ENCODE results near the gene PATL2.
"Not testable (repeated sequence)": the region's sequence is repeated elsewhere in the genome, so short reads cannot be mapped to it uniquely, and the experiment has no call there.

PATL2 gene

DNA sequence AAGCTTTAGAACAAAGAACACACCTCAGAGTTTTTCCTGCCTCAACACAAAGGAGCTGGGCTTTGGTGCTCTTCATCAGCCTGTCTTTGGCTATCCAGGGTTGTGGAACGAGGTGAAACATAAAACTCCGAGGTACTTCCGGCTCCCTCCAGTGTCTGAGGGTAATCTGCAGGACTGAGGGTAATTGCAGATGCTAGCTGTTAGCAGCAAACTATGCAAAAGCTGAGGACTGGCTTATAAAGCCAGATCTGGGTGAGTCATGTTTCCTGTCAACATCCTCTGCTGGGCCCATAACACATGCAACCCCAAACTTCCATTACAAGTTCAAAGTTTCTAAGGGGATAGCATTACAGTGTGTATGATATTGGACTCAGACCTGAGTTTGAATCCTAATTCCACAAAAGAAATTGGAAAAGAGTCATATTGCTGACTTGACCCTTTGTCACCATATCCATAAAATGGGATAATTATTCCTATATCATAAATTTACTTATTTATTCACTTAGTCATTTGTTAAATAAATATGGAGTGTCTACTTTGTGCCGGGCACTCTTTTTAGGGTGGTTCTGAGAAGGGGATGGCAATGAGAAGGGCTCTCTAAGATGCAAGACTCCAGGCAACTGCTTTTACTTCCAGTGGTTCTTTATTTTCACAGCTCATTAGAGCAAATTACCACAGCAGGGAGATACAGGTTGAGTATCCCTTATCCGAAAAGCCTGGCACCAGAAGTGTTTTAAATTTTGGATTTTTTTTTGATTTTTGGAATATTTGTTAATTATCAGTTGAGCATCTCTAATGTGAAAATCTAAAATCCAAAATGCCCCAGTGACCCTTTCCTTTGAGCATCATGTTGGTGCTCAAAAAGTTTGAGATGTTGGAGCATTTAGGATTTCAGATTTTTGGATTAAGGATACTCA is 15.7 kb upstream of the PATL2 start:
- peaks cover 69% of the 10 kb centered on the region for H3K4me1 Mint-ChIP-seq
- H3K36me3 Mint-ChIP-seq, result peaks cover 9% of the 10 kb centered on the region
- peak overlapping the region; percentile 100 for H3K27ac Mint-ChIP-seq
- peak overlapping the region; percentile 100 for H3K4me3 Mint-ChIP-seq
- no peaks in the 10 kb centered on the region for H3K9me3 Mint-ChIP-seq
- H3K27me3 Mint-ChIP-seq, result no peaks in the 10 kb centered on the region

DNA sequence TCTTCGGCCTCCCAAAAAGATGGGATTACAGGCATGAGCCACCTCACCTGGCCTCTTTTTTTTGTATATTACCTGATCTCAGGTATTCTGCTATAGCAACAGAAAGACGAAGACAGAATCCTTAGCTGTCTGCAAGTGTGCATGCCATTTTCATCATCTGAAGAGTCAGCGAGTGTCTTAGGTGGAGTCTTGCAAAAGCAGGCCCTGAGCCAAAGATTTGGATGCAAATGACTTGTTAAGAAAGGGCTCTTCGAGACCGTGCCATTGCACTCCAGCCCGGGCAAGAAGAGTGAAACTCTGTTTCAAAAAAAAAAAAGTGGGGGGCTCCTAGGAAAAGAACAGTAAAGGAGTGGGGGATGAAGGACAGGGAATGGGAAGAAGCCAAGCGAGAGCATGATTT is 15.0 kb upstream of the PATL2 start:
- H3K9me3 Mint-ChIP-seq, result no peaks in the 10 kb centered on the region
- no peaks in the 10 kb centered on the region for H3K27me3 Mint-ChIP-seq
- H3K36me3 Mint-ChIP-seq, result peaks cover 2% of the 10 kb centered on the region
- peaks cover 69% of the 10 kb centered on the region for H3K4me1 Mint-ChIP-seq
- H3K27ac Mint-ChIP-seq, result peak overlapping the region; percentile 100
- peak overlapping the region; percentile 97 for H3K4me3 Mint-ChIP-seq

DNA sequence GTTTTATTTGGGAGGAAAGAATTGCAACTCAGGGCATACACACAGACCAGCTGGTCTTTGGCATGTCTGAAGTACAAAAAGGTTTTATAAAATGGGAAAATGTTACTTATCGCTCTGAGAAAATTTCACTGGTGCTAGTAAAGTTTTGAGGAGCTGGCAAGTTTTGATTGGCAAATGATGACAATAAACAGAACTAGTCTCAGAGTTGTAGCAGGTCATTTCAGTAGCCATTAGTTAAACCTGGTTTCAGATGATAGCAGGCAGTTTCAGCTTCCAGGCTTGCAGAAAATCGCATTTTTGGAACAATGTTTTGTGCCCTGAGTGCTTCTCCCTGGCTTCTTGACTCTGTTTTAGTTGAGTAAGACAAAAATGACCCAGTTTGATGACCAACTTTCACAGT is 10.9 kb upstream of the PATL2 start:
- Mint-ChIP-seq H3K27me3 (no peaks in the 10 kb centered on the region), H3K27ac (peak overlapping the region; percentile 93), H3K4me3 (peak overlapping the region; percentile 1), H3K4me1 (peaks cover 88% of the 10 kb centered on the region), H3K9me3 (no peaks in the 10 kb centered on the region), H3K36me3 (peaks cover 18% of the 10 kb centered on the region)

DNA sequence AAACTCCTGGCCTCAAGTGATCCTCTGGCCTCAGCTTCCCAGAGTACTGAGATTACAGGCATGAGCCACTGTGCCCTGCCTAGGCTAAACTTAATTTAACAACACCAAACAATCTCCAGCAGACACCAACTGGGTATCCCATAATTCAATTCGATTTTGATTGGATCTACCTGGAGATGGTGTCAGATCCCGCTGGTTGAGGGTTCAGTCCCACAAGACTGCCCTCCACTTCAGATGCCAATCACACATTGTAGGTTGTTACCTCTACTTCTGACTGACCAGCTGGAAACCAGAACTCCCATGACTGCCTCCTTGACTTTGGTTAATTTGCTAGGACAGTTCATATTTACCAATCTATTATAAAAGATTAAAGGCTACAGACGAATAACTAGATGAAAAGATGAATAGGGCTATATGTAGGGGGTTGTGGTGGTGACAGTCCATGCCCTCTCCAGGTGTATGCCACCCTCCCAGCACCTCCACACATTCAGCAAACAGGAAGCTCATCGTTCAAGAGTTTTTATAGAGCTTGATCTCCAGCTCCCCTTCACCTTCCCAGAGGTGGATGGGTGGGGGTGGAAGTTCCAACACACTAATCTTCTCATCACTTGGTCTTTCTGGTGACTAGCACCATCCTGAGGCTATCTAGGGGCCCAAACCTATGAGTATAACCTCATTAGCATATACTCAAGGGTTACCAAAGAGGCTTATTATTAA is 9.5 kb upstream of the PATL2 start:
- H3K4me3 Mint-ChIP-seq, result peak overlapping the region; percentile 80
- peak overlapping the region; percentile 93 for H3K27ac Mint-ChIP-seq
- H3K9me3 Mint-ChIP-seq, result no peaks in the 10 kb centered on the region
- peaks cover 29% of the 10 kb centered on the region for H3K36me3 Mint-ChIP-seq
- H3K27me3 Mint-ChIP-seq, result no peaks in the 10 kb centered on the region
- H3K4me1 Mint-ChIP-seq, result peaks cover 87% of the 10 kb centered on the region

DNA sequence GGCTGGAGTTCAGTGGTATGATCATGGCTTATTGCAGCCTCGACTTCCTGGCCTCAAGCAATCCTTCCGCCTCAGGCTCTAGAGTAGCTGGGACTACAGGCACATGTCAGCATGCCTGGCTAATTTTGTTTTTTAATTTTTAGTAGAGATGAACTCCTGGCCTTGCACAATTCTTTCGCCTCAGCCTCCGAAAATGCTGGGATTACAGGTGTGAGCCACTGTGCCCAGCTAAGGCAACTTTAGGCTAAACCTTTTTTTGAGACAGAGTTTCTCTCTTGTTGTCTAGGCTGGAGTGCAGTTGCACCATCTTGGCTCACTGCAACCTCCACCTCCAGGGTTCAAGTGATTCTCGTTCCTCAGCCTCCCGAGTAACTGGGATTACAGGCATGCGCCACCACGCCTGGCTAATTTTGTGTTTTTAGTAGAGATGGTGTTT is 8.9 kb upstream of the PATL2 start:
- Mint-ChIP-seq H3K4me3 (peak overlapping the region; percentile 80), H3K4me1 (peaks cover 88% of the 10 kb centered on the region), H3K36me3 (peaks cover 34% of the 10 kb centered on the region), H3K27ac (peak overlapping the region; percentile 93)
- not testable (repeated sequence) for H3K9me3 Mint-ChIP-seq, H3K27me3 Mint-ChIP-seq

DNA sequence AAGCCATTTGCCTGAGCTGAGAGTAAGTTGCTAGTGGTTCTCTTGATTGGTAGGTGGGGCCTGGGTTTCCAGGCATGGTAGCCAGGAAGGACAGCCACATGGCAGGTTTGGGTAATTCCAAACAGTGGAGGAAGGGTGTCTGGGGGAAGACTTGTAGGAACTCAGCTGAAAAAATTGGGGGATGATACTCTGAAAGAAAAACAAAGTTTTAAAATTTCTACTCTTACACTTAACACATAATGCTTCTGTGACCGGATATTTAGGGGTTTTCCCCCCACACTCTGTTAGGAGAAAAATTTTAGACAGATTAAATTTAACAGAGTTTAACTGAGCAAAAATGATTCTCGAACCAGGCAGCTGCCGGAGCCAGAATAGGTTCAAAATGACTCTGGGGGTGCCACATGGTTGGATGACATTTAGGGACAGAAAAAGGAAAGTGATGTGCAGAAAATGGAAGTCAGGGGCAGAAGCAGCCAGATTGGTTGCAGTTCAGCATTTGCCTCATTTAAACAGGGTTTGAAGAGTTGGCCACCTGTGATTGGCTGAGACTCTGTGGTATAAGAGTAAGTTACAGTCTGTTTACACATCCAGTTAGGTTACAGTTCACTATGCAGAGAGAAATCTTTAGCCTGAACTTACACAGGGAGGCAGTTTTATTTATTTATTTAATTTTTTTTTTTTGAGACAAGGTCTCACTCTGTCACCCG is 8.3 kb upstream of the PATL2 start:
- H3K4me1 Mint-ChIP-seq, result peaks cover 86% of the 10 kb centered on the region
- H3K27me3 Mint-ChIP-seq, result no peaks in the 10 kb centered on the region
- H3K36me3 Mint-ChIP-seq, result peaks cover 38% of the 10 kb centered on the region
- H3K27ac Mint-ChIP-seq, result peak overlapping the region; percentile 99
- peak overlapping the region; percentile 80 for H3K4me3 Mint-ChIP-seq
- H3K9me3 Mint-ChIP-seq, result no peaks in the 10 kb centered on the region

DNA sequence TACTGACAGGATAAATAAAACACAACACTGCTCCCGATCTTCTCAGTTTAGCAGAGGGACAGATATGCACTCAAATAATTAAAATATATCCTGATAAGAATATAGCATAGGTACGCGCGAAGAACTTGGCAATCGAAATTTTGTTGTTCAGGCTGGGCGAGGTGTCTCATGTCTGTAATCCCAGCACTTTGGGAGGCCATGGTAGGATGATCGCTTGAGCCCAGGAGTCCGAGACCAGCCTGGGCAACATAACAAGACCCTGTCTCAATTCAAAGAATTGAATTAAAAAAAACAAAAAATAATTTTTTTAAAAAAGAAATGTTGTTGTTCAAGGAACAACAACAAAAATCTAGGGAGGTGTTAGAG is 7.8 kb upstream of the PATL2 start:
- Mint-ChIP-seq H3K27me3 (no peaks in the 10 kb centered on the region), H3K27ac (peak overlapping the region; percentile 99), H3K4me3 (peak overlapping the region; percentile 98), H3K4me1 (peaks cover 81% of the 10 kb centered on the region), H3K36me3 (peaks cover 44% of the 10 kb centered on the region), H3K9me3 (no peaks in the 10 kb centered on the region)

DNA sequence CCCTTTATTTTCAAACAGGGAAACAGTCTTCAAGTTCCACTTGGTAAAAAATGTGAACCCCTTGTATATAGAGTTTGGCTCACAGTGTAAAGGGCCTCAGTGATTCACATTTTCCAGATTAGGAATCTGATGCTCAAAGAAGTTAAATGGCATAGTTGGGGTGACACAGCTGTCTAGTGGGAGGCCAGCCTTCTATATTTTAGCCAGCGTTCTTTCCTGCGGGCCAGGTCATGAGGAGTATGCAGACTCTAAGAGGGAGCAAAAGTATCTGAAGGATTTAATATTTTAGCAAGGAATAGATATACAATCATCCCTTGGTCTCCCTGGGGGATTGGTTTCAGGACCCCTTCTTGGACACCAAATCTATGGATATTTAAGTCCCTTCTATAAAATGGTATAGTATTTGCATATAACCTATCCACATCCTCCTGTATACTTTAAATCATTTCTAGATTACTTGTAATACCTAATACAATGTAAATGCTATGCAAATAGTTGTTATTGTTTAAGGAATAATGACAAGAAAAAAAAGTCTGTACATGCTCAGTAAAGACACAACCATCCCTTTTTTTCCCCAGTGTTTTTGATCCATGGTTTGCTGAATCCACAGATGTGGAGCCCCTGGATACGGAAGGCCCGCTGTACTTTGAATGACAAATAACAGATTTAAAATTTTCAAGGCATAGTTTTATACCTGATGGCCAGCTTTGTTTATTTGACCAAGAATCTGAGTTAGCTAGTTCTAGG is 7.2 kb upstream of the PATL2 start:
- peaks cover 76% of the 10 kb centered on the region for H3K4me1 Mint-ChIP-seq
- H3K4me3 Mint-ChIP-seq, result peak overlapping the region; percentile 98
- H3K9me3 Mint-ChIP-seq, result no peaks in the 10 kb centered on the region
- H3K36me3 Mint-ChIP-seq, result peaks cover 48% of the 10 kb centered on the region
- H3K27me3 Mint-ChIP-seq, result no peaks in the 10 kb centered on the region
- H3K27ac Mint-ChIP-seq, result peak overlapping the region; percentile 99

DNA sequence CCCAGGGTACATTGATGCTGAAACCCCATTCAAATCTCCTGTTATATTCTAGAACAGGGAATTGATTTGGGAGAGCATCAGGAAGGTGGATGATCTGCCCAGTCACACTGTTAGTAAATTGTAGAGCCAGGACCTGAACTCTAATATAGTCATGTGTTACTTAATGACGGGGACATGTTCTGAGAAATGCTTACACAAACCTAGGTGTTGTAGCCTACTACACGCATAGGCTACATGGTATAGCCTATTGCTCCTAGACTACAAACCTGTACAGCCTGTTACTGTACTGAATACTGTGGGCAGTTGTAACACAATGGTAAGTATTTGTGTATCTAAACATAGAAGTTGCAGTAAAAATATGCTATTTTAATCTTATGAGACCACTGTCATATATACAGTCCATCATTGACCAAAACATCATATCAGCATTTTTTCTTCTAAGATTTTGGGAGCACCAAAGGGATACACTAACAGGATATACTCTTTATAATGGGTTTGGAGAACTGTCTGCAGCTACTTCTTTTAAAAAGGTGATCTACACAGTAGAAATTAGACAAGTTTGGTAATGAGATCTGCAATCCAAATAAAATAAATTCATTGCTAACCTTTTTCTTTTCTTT is 6.0 kb upstream of the PATL2 start:
- Mint-ChIP-seq H3K27ac (peak overlapping the region; percentile 99), H3K9me3 (no peaks in the 10 kb centered on the region), H3K36me3 (peaks cover 58% of the 10 kb centered on the region), H3K4me3 (peak overlapping the region; percentile 98), H3K4me1 (peaks cover 71% of the 10 kb centered on the region), H3K27me3 (no peaks in the 10 kb centered on the region)

DNA sequence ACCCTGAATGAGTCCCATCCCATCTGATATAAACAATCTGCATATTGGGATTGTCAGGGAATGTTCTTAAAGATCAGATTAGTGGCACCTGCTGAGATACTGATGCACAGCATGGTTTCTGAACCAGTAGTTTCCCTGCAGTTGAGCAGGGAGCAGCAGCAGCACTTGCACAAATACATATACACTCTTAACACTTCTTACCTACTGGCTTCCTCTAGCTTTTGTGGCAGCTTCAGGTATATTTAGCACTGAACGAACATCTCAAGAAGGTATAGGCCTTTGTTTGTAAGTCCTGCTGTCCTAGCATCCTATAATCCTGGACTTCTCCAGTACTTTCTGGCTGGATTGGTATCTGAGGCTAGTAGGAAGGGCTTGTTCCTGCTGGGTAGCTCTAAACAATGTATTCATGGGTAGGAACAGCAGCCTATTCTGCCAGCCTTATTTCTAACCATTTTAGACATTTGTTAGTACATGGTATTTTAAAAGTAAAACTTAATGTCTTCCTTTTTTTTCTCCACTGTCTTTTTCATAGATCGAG is 4.7 kb upstream of the PATL2 start:
- H3K4me3 Mint-ChIP-seq, result peak overlapping the region; percentile 98
- peak overlapping the region; percentile 99 for H3K27ac Mint-ChIP-seq
- H3K36me3 Mint-ChIP-seq, result peaks cover 64% of the 10 kb centered on the region
- H3K9me3 Mint-ChIP-seq, result no peaks in the 10 kb centered on the region
- peaks cover 59% of the 10 kb centered on the region for H3K4me1 Mint-ChIP-seq
- no peaks in the 10 kb centered on the region for H3K27me3 Mint-ChIP-seq

DNA sequence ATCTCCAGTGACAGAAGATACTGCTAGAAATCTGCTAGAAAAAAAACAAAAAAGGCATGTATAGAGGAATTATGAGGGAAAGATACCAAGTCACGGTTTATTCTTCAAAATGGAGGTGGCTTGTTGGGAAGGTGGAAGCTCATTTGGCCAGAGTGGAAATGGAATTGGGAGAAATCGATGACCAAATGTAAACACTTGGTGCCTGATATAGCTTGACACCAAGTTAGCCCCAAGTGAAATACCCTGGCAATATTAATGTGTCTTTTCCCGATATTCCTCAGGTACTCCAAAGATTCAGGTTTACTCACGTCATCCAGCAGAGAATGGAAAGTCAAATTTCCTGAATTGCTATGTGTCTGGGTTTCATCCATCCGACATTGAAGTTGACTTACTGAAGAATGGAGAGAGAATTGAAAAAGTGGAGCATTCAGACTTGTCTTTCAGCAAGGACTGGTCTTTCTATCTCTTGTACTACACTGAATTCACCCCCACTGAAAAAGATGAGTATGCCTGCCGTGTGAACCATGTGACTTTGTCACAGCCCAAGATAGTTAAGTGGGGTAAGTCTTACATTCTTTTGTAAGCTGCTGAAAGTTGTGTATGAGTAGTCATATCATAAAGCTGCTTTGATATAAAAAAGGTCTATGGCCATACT is 4.1 kb upstream of the PATL2 start:
- no peaks in the 10 kb centered on the region for H3K9me3 Mint-ChIP-seq
- peaks cover 57% of the 10 kb centered on the region for H3K4me1 Mint-ChIP-seq
- peak overlapping the region; percentile 99 for H3K27ac Mint-ChIP-seq
- H3K27me3 Mint-ChIP-seq, result no peaks in the 10 kb centered on the region
- peak overlapping the region; percentile 98 for H3K4me3 Mint-ChIP-seq
- peaks cover 66% of the 10 kb centered on the region for H3K36me3 Mint-ChIP-seq

DNA sequence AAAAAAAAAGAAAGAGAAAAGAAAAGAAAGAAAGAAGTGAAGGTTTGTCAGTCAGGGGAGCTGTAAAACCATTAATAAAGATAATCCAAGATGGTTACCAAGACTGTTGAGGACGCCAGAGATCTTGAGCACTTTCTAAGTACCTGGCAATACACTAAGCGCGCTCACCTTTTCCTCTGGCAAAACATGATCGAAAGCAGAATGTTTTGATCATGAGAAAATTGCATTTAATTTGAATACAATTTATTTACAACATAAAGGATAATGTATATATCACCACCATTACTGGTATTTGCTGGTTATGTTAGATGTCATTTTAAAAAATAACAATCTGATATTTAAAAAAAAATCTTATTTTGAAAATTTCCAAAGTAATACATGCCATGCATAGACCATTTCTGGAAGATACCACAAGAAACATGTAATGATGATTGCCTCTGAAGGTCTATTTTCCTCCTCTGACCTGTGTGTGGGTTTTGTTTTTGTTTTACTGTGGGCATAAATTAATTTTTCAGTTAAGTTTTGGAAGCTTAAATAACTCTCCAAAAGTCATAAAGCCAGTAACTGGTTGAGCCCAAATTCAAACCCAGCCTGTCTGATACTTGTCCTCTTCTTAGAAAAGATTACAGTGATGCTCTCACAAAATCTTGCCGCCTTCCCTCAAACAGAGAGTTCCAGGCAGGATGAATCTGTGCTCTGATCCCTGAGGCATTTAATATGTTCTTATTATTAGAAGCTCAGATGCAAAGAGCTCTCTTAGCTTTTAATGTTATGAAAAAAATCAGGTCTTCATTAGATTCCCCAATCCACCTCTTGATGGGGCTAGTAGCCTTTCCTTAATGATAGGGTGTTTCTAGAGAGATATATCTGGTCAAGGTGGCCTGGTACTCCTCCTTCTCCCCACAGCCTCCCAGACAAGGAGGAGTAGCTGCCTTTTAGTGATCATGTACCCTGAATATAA is 2.2 kb upstream of the PATL2 start:
- H3K27me3 Mint-ChIP-seq, result no peaks in the 10 kb centered on the region
- H3K36me3 Mint-ChIP-seq, result peaks cover 65% of the 10 kb centered on the region
- no peaks in the 10 kb centered on the region for H3K9me3 Mint-ChIP-seq
- peak overlapping the region; percentile 98 for H3K4me3 Mint-ChIP-seq
- peak overlapping the region; percentile 100 for H3K27ac Mint-ChIP-seq
- H3K4me1 Mint-ChIP-seq, result peaks cover 57% of the 10 kb centered on the region

DNA sequence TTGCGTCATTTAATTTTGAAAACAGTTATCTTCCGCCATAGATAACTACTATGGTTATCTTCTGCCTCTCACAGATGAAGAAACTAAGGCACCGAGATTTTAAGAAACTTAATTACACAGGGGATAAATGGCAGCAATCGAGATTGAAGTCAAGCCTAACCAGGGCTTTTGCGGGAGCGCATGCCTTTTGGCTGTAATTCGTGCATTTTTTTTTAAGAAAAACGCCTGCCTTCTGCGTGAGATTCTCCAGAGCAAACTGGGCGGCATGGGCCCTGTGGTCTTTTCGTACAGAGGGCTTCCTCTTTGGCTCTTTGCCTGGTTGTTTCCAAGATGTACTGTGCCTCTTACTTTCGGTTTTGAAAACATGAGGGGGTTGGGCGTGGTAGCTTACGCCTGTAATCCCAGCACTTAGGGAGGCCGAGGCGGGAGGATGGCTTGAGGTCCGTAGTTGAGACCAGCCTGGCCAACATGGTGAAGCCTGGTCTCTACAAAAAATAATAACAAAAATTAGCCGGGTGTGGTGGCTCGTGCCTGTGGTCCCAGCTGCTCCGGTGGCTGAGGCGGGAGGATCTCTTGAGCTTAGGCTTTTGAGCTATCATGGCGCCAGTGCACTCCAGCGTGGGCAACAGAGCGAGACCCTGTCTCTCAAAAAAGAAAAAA is 1.4 kb upstream of the PATL2 start:
- H3K4me1 Mint-ChIP-seq, result peaks cover 56% of the 10 kb centered on the region
- H3K27me3 Mint-ChIP-seq, result no peaks in the 10 kb centered on the region
- peak overlapping the region; percentile 100 for H3K27ac Mint-ChIP-seq

More for the DNA sequence above, 1.4 kb upstream of the PATL2 start:
- H3K9me3 Mint-ChIP-seq, result no peaks in the 10 kb centered on the region
- H3K36me3 Mint-ChIP-seq, result peaks cover 60% of the 10 kb centered on the region
- H3K4me3 Mint-ChIP-seq, result peak overlapping the region; percentile 98
